ENCODE data around the gene AR. TPM values are rescaled to one million over a fixed set of nuclear protein-coding genes. Genes with fewer than 3 reads are reported as not detected.
"Not testable (repeated sequence)": the region's sequence is repeated elsewhere in the genome, so short reads cannot be mapped to it uniquely, and the experiment has no call there.

Gene AR
- total RNA-seq, 1 donor from 2014 or later: 20.2 TPM

DNA sequence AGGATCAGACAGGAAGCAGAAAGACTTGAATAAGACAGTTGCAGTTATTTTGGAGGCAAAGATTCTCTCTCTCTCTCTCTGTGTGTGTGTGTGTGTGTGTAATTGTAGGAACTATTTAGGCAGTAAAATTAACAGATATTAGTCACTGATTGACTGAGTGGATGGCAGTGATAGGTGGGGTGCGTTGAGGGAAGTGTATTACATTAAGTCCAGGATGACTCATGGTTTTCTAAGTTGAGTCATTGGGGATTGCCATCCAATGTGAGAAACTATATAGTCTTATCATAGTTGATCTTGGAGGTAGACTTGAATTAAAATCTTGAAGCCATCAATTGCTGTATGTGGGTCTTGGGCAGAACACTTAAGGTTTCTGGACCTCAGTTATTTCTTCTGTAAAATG, 75.4 kb downstream of the AR start:
- H3K4me1 Mint-ChIP-seq (ENCODE audit: unreplicated experiment): no peaks in the 10 kb centered on the region
- TF ChIP-seq, protein P1, sequence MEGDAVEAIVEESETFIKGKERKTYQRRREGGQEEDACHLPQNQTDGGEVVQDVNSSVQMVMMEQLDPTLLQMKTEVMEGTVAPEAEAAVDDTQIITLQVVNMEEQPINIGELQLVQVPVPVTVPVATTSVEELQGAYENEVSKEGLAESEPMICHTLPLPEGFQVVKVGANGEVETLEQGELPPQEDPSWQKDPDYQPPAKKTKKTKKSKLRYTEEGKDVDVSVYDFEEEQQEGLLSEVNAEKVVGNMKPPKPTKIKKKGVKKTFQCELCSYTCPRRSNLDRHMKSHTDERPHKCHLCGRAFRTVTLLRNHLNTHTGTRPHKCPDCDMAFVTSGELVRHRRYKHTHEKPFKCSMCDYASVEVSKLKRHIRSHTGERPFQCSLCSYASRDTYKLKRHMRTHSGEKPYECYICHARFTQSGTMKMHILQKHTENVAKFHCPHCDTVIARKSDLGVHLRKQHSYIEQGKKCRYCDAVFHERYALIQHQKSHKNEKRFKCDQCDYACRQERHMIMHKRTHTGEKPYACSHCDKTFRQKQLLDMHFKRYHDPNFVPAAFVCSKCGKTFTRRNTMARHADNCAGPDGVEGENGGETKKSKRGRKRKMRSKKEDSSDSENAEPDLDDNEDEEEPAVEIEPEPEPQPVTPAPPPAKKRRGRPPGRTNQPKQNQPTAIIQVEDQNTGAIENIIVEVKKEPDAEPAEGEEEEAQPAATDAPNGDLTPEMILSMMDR (IDR thresholded peaks at IDR 0.05; ENCODE audit: unreplicated experiment): no peak
- DNase-seq (ENCODE audit: low spot score): no peak
- H3K9me3 Mint-ChIP-seq (ENCODE audit: unreplicated experiment): no peaks in the 10 kb centered on the region
- no peaks in the 10 kb centered on the region for H3K36me3 Mint-ChIP-seq (ENCODE audit: low read depth, unreplicated experiment)
- H3K4me3 Mint-ChIP-seq (ENCODE audit: unreplicated experiment): no peak overlapping the region
- H3K27ac Mint-ChIP-seq (ENCODE audit: unreplicated experiment): no peak overlapping the region
- no peaks in the 10 kb centered on the region for H3K27me3 Mint-ChIP-seq (ENCODE audit: unreplicated experiment)

DNA sequence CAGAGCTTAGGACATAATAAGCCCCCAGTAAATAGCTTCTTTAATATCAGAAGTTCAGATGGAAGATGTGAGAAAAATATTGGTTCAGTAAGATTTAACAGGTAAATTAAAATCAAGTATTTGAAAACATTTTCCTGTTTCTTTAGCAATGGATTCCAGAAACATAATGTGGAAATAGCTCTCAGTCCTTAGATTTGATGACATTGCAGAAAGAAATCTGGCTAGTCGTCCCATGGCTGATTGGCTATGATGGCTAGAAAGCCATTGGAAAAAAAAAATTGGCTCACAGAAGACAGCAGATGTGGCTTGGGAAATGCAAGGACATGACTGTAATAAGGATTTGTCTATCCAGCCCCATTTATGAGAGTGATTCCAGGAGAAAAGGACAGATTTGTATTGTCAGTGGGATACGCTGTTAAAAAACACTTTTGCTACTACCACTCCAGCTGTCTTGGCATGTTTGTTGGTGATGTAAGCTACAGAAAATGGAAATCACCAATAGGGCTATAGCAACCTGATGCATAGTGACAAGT, 78.3 kb downstream of the AR start:
- H3K4me1 Mint-ChIP-seq (ENCODE audit: unreplicated experiment): no peaks in the 10 kb centered on the region
- H3K27me3 Mint-ChIP-seq (ENCODE audit: unreplicated experiment): no peaks in the 10 kb centered on the region
- no peaks in the 10 kb centered on the region for H3K9me3 Mint-ChIP-seq (ENCODE audit: unreplicated experiment)
- TF ChIP-seq, protein P1 (IDR thresholded peaks at IDR 0.05; ENCODE audit: unreplicated experiment): no peak
- H3K4me3 Mint-ChIP-seq (ENCODE audit: unreplicated experiment): no peak overlapping the region
- no peak for DNase-seq (ENCODE audit: low spot score)
- no peak overlapping the region for H3K27ac Mint-ChIP-seq (ENCODE audit: unreplicated experiment)
- no peaks in the 10 kb centered on the region for H3K36me3 Mint-ChIP-seq (ENCODE audit: low read depth, unreplicated experiment)

DNA sequence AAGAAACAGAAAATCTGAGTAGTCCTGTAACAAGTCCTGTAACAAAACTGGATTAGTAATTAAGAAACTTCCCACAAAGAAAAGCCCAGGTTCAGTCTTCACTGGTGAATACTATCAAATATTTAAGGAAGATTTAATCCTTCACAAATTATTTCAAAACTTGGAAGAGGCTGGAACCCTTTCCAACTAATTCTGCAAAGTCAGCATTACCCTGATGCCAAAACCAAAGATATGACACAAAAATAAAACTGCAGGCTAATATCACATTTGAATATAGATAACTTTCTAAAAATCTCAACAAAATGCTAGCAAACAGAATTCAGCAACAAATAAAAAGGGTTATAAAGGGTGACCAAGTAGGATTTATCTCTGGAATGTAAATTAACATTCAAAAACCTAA, 80.5 kb downstream of the AR start:
- H3K36me3 Mint-ChIP-seq (ENCODE audit: low read depth, unreplicated experiment): no peaks in the 10 kb centered on the region
- no peak overlapping the region for H3K4me3 Mint-ChIP-seq (ENCODE audit: unreplicated experiment)
- TF ChIP-seq, protein P1 (IDR thresholded peaks at IDR 0.05; ENCODE audit: unreplicated experiment): no peak
- H3K27ac Mint-ChIP-seq (ENCODE audit: unreplicated experiment): no peak overlapping the region
- no peaks in the 10 kb centered on the region for H3K9me3 Mint-ChIP-seq (ENCODE audit: unreplicated experiment)
- H3K4me1 Mint-ChIP-seq (ENCODE audit: unreplicated experiment): no peaks in the 10 kb centered on the region
- no peak for DNase-seq (ENCODE audit: low spot score)
- H3K27me3 Mint-ChIP-seq (ENCODE audit: unreplicated experiment): no peaks in the 10 kb centered on the region

DNA sequence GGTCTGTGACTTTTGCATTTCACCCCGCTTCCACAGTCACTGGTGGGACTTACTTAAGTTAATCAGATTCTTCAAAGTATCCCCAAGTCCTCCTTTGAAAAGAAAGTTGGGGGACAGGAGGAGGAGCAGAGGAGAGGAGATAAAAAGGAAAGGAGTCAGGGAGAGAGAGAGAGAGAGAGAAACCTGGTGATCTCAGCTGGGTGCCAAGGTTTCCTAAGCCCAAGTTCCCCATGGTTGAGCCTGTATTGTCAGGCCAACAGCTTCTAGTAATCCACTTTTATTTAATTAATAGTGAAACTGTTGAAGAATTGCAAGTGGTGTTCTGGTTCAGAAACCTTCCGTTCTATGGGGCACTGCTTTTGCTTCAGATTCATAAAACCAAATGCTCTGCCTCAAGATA, 91.6 kb downstream of the AR start:
- H3K27ac Mint-ChIP-seq (ENCODE audit: unreplicated experiment): no peak overlapping the region
- H3K36me3 Mint-ChIP-seq (ENCODE audit: low read depth, unreplicated experiment): no peaks in the 10 kb centered on the region
- no peaks in the 10 kb centered on the region for H3K27me3 Mint-ChIP-seq (ENCODE audit: unreplicated experiment)
- no peak for DNase-seq (ENCODE audit: low spot score)
- H3K4me1 Mint-ChIP-seq (ENCODE audit: unreplicated experiment): peaks cover 7% of the 10 kb centered on the region
- TF ChIP-seq, protein P1 (IDR thresholded peaks at IDR 0.05; ENCODE audit: unreplicated experiment): no peak
- H3K4me3 Mint-ChIP-seq (ENCODE audit: unreplicated experiment): no peak overlapping the region
- no peaks in the 10 kb centered on the region for H3K9me3 Mint-ChIP-seq (ENCODE audit: unreplicated experiment)

DNA sequence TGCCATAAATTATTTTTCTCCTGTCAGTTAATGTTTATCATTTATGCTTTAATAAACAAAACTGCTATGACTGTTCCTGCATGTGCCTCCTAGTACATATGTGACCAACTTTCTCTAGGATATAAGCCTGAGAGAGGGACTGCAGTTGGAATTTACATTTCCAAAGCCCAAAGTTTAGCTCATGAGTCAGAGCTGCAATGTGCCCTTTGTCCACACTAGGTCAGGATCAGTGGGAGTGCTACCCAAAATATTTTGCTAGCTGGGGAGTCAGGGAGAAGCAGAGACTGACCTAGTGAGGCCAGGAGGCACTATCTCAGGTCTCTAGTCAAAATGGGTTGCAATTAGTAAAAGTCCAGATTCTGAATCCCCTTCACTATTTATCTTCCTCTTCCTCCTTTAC, 92.7 kb downstream of the AR start:
- Mint-ChIP-seq H3K9me3 (ENCODE audit: unreplicated experiment) (no peaks in the 10 kb centered on the region), H3K4me1 (ENCODE audit: unreplicated experiment) (peaks cover 7% of the 10 kb centered on the region), H3K36me3 (ENCODE audit: low read depth, unreplicated experiment) (no peaks in the 10 kb centered on the region), H3K27ac (ENCODE audit: unreplicated experiment) (no peak overlapping the region), H3K4me3 (ENCODE audit: unreplicated experiment) (no peak overlapping the region), H3K27me3 (ENCODE audit: unreplicated experiment) (no peaks in the 10 kb centered on the region)
- DNase-seq (ENCODE audit: low spot score): no peak
- TF ChIP-seq, protein P1 (IDR thresholded peaks at IDR 0.05; ENCODE audit: unreplicated experiment): no peak

DNA sequence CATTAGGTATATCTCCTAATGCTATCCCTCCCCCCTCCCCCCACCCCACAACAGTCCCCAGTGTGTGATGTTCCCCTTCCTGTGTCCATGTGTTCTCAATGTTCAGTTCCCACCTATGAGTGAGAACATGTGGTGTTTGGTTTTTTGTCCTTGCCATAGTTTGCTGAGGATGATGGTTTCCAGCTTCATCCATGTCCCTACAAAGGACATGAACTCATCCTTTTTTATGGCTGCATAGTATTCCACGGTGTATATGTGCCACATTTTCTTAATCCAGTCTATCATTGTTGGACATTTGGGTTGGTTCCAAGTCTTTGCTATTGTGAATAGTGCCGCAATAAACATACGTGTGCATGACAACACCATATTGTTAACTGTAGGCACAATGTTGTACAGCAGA, 93.5 kb downstream of the AR start:
- H3K27ac Mint-ChIP-seq (ENCODE audit: unreplicated experiment); H3K4me1 Mint-ChIP-seq (ENCODE audit: unreplicated experiment); DNase-seq (ENCODE audit: low spot score); H3K4me3 Mint-ChIP-seq (ENCODE audit: unreplicated experiment); H3K36me3 Mint-ChIP-seq (ENCODE audit: low read depth, unreplicated experiment); H3K27me3 Mint-ChIP-seq (ENCODE audit: unreplicated experiment); H3K9me3 Mint-ChIP-seq (ENCODE audit: unreplicated experiment): not testable (repeated sequence)

All from endothelial cell (in vitro differentiated cells).